Bronchial epithelial cell (primary cell): ENCODE data around the gene PLAGL2. TPM values are rescaled to one million over a fixed set of nuclear protein-coding genes. Genes with fewer than 3 reads are reported as not detected.

Experiments
- DNase-seq: peaks from one replicate; pipeline ENCODE4 v3.0.0-alpha.2; 2010; ENCODE audit warnings: low read depth
- FAIRE-seq: peaks from 2 replicates; lab custom pipeline; 2011; peaks lifted over from hg19 to GRCh38; lab: Jason Lieb, UNC
- H3K27me3 ChIP-seq: 2 replicates; pipeline ENCODE4 v1.5.1; 2011; ENCODE audit warnings: low read length; ENCODE audit not compliant: control insufficient read depth, insufficient read depth
- H3K36me3 ChIP-seq: 2 replicates; pipeline ENCODE4 v1.5.1; 2011; ENCODE audit warnings: low read length; ENCODE audit not compliant: control insufficient read depth, insufficient read depth
- H3K4me3 ChIP-seq: 2 replicates; pipeline ENCODE4 v1.5.1; 2011; ENCODE audit warnings: mild to moderate bottlenecking, low read depth, low read length, control low read depth
- total RNA-seq: library from RNA; depleted of rRNA; stranded (reverse); fragments of >200 nt; gene quantifications from 2 replicates; pipeline ENCODE4 v1.2.1, GENCODE V29; 2014
- TF ChIP-seq, protein P1 (sequence below): IDR thresholded peaks from 2 replicates; pipeline ENCODE4 v1.5.1; 2011; ENCODE audit warnings: mild to moderate bottlenecking, moderate library complexity, low read length, control low read depth, inconsistent platforms; ENCODE audit not compliant: insufficient read depth, severe bottlenecking

Gene PLAGL2
- total RNA-seq, 1 donor from 2014 or later = 2.6 TPM

DNA sequence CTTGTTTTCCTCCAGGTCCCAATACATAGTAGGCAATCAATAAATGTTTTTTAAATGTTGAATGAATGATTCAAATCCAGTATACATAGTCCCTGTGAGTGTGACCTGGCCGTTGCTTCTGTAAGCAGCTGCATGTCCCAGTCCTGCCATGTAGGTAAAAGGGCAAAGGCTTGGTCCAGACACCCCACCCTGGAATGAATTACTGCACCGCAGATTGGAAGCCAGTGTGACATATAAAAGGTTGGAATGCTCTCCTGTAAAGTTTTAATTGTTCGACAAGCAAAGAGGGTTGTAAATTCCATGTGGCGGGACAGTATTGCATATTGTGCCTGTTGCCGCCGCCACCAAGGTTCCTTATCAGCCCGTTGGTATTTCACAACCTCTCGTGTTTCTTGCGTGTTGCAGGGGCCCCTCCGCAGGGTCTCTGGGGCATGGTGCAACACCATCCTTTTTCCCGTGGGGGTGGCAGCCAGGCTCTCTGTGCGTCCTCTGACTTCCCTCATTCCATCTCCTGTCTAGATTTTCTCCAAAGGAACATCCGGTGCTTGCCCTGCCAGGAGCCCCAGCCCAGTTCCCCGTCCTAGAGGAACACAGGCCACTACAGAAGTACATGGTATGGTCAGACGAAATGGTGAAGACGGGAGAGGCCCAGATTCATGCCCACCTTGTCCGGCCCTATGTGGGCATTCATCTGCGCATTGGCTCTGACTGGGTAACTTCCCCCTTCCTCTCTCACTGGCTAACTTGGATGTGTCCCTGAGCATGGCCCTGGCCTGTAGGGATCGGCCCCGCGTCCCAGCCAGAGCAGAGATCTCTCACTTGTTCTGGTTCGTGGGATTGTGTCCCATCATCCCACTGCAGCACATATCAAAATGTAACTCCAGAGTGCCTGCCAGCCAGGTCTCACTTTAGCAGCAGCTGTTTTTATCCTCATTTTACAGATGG, 20.5 kb upstream of the PLAGL2 start:
- Histone ChIP-seq H3K27me3 (no peaks in the 10 kb centered on the region), H3K4me3 (no peak overlapping the region), H3K36me3 (peaks cover 26% of the 10 kb centered on the region)
- DNase-seq = no peak
- FAIRE-seq = no peak
- TF ChIP-seq, protein P1, sequence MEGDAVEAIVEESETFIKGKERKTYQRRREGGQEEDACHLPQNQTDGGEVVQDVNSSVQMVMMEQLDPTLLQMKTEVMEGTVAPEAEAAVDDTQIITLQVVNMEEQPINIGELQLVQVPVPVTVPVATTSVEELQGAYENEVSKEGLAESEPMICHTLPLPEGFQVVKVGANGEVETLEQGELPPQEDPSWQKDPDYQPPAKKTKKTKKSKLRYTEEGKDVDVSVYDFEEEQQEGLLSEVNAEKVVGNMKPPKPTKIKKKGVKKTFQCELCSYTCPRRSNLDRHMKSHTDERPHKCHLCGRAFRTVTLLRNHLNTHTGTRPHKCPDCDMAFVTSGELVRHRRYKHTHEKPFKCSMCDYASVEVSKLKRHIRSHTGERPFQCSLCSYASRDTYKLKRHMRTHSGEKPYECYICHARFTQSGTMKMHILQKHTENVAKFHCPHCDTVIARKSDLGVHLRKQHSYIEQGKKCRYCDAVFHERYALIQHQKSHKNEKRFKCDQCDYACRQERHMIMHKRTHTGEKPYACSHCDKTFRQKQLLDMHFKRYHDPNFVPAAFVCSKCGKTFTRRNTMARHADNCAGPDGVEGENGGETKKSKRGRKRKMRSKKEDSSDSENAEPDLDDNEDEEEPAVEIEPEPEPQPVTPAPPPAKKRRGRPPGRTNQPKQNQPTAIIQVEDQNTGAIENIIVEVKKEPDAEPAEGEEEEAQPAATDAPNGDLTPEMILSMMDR = no peak

DNA sequence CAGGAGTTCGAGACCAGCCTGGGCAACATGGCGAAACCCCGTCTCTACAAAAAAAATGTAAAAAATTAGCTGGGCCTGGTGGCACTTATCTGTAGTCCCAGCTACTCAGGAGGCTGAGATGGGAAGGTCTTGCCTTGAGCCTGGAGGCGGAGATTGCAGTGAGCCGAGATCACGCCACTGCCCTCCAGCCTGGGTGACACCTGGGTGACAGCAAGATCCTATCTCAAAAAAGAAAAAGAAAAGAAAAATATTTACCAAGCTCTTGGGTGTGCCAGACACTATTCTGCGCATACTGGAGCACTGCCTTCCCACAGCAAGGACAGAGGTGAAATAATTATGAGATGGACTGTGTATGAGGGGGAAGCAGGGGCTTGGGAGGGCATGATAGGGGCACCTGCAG, 19.8 kb upstream of the PLAGL2 start:
- no peak for DNase-seq
- H3K36me3 ChIP-seq = peaks cover 23% of the 10 kb centered on the region
- no peak overlapping the region for H3K4me3 ChIP-seq
- TF ChIP-seq, protein P1 = no peak
- FAIRE-seq = no peak
- no peaks in the 10 kb centered on the region for H3K27me3 ChIP-seq

DNA sequence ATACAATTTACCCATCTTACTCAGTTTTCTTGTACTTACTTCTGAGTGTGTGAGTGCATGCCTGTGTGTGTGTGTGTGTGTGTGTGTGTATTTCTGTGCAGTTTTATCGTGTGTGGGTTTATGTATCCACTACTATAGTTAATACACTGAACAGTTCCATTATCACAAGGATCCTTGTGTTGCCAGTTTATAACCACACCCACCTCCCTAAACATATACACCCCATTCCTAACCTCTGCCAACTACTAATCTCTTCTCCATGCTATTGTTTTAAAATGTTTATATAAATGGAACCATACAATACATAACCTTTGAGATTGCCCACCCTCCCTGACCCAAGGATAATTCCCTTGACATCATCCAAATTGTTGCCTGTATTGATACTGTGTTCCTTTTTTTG, 18.8 kb upstream of the PLAGL2 start:
- no peak overlapping the region for H3K4me3 ChIP-seq
- H3K36me3 ChIP-seq = peaks cover 23% of the 10 kb centered on the region
- FAIRE-seq (no peak), DNase-seq (no peak)
- TF ChIP-seq, protein P1 = no peak
- H3K27me3 ChIP-seq = no peaks in the 10 kb centered on the region

DNA sequence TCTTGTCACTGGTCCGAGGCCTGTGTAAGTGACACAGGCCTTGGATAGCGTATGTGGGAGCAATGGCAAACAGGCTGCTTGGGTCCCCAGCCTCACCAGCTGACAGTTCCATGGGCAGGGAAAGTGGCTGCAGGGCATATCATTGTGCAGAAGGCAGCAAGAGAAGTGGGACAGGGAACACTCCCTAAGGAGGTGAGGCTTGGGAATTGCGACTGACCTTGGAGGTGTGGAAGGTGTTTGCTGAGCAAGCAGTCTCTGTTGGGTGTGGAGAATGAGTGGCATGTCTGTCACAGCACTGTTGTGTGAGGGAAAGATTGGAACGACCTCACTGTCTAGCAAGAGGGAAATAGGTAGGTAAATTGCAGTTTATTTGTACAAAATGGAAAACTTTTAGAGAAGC, 16.9 kb upstream of the PLAGL2 start:
- Histone ChIP-seq H3K36me3 (peaks cover 18% of the 10 kb centered on the region), H3K4me3 (no peak overlapping the region), H3K27me3 (no peaks in the 10 kb centered on the region)
- TF ChIP-seq, protein P1 = no peak
- no peak for DNase-seq
- no peak for FAIRE-seq

DNA sequence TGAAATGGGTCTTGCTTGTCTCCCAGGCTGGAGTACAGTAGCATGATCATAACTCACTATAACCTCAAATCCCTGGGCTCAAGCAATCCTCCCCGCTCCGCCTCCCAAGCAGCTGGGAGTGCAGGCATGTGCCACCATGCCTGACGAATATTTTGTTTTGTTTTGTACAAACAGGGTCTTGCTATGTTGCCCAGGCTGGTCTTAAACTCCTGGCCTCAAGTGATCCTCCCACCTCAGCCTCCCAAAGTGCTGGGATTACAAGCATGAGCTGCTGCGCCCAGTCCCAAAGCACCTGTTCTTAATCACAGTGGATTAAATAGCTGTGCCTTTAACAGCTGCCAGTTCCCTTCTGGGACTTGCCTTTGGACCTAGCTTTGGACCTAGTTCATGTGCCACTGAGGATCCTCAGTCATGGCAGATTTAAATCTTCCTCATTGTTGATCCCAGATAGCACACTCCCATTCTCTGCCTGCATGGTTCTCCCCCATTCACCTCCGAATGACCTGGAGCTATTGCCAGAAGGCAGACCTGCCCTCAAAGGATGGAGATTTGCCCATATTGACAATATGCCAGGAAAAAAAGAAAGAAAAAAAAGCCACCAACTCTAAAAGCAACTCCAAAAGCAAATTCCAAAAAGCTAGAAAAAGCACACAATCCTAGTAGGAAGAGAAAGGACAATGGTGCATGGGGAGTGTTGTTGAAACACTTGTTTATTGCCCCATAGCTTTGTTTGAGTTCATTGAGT, 10.8 kb upstream of the PLAGL2 start:
- H3K36me3 ChIP-seq = peaks cover 22% of the 10 kb centered on the region
- FAIRE-seq (no peak), DNase-seq (no peak)
- H3K27me3 ChIP-seq = no peaks in the 10 kb centered on the region
- TF ChIP-seq, protein P1 = no peak
- H3K4me3 ChIP-seq = no peak overlapping the region
